ENCODE results near the gene ST3GAL4.
A peak's percentile ranks its signal among the peaks of the same experiment; 100 is the strongest.
"Not testable (repeated sequence)": the region's sequence is repeated elsewhere in the genome, so short reads cannot be mapped to it uniquely, and the experiment has no call there.

The ST3GAL4 gene

DNA sequence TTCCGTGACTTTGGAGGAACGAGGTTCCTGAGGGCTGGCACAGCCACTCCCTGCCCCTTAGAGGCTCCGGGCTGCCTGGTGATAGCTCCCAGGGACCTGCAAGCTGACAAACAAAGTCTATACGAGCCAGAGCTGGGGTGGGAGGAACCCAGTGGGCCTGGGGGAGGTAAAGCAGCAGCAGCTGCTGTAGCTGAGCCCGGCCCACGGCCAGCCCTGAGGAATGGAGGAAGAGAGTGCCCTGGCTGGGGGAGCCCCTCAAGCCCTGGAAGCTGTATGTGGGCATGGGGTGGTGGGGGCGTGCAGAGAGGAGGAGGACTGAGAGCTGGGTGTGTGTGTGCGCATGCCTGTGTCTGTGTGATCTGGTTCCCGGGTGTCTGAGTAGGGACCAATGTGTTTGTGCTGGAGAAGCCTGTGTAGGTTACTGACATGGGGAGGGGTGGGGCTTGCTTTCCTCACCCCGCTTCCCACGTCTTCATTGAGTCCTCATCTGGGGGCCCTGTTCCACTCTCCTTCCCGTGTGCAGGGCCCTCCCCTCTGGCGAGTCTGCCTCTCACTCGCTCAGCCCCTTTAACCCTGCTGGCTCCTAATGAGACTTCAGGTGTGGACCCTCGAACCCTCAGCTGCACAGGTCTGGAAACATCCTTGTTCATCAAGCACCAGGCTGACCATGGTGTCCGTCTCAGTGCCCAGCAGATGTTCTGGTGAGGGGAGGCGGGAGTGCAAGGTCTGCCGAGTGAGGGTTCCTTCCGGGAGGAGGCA lies 10.8 kb downstream of the ST3GAL4 start:
- peak in 1 of 2 donors; percentile 7 for DNase-seq

DNA sequence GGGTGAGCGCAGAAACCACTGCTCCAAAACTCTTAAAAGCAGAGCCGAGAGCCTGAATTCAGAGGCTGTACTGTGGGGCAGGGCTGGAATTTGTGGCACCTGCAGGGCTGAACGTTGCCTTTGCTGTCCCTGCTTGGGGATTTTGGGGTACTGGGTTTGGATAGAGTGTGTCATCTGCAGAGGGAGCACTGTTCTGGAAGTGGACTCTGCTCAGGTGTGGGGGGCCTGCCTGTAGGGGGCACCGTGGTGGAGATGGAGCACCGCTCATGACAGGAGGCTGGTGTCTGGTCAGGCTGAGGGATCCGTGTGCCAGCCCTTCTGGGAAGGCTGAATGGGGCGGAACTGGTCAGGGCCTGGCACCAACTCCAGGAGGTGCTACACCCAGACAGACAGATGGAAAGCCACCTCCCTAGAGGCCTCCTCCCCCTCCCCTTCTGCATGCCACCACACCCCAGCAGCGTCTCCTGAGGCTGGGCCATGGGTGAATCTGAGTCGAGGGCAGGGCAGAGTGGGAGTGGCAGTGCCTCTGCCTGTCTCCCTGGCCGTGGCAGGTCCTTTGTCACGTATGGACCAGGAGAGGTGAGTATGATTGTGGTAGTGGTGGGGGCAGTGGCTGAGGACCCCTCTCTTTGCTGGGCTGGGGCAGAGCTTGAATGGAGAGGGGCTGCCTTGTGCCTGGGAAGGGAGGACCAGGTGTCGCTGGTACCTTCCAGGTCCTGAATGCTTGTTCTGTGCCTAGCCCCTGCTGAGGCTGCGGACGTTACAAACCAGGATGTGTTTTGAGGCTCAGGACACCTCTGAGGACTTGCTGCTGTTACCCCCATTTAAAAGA lies 11.6 kb downstream of the ST3GAL4 start:
- DNase-seq, result peak in 1 of 2 donors; percentile 10

DNA sequence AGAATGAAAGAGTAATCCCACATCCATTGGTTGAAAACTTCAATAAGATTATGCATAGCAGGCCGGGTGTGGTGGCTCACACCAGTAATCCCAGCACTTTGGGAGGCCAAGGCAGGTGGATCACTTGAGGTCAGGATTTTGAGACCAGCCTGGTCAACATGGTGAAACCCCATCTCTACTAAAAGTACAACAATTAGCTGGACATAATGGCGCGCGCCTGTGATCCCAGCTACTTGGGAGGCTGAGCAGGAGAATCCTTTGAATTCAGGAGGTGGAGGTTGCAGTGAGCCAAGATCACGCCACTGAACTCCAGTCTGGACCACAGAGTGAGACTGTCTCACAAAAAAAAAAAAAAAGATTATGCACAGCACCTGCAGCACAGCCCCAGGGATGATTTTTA lies 12.3 kb downstream of the ST3GAL4 start:
- not testable (repeated sequence) for DNase-seq

DNA sequence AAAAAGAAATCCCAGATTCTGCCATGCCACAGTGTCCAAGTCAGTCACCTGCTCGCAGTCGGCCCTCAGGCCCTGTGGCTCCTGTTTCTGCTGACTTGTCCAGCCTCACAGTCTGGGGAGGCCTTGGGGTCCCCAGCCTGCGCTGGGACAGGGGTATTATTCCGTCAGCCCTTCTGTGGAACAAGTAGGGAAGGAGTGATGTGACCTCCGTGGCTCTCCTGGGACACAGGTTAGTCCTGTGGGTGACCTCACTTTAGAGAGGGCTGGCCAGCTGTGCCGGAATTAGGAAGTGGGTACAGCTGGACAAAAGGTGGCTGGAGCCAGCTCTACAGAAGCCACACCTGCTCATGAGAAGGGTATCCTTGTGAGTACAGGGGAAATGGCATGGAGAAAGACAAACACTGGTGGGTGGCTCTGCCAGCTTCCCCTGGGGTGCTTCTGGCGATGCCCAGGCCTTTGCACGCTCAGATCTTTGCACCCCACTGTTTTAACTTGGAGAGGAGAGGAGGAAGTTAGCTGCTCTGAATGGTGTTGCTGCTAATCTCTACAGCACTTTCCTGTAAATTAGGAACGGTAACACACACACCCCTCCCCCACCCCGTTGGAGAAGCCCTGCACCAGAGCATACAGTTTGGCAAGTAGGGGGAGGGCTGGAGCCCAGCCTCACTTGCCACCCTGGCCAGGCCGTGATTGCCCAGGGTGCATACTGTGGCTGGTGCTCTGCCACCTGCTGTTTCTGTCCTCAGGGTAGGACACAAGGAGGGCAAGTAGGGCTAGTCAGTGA lies 13.0 kb downstream of the ST3GAL4 start:
- peak in 1 of 2 donors; percentile 11 for DNase-seq

DNA sequence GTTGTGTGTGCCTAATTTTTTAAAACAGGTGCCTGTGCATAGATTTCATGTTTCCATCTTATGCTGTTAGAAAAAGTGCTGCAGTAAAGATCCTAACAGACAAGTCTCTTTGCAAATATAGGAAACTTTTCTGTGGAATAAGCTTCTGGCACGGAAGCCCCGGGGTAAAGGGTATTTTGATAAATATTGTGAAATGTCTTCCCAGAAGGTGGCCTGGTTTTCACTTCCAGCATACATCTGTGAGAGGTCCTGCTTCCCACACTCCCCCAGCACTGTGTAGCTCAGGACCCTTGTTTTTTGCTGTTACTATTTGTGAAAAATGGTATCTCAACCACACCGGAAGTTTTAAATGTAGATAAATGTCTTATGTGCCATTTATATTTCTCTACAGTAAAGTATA lies 14.5 kb downstream of the ST3GAL4 start:
- no peak for DNase-seq

DNA sequence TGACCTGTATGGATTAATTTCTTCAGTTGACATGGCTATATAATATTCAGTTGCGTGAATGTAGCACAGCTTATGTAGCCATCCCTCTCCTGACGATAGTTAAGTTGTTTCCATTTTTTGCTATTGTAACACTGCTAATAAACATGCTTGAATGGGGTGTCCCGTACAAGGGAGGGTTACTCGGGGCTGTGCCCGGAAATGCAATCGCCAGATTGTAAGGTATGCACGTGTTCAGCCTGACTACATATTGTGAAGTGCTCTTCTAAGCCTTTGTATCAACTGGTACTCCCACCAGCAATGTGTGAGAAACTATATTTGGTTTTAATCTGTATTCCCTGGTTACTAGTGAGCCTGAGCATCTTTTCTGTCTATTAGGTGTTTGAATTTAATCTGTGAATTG lies 16.1 kb downstream of the ST3GAL4 start:
- DNase-seq, result no peak

DNA sequence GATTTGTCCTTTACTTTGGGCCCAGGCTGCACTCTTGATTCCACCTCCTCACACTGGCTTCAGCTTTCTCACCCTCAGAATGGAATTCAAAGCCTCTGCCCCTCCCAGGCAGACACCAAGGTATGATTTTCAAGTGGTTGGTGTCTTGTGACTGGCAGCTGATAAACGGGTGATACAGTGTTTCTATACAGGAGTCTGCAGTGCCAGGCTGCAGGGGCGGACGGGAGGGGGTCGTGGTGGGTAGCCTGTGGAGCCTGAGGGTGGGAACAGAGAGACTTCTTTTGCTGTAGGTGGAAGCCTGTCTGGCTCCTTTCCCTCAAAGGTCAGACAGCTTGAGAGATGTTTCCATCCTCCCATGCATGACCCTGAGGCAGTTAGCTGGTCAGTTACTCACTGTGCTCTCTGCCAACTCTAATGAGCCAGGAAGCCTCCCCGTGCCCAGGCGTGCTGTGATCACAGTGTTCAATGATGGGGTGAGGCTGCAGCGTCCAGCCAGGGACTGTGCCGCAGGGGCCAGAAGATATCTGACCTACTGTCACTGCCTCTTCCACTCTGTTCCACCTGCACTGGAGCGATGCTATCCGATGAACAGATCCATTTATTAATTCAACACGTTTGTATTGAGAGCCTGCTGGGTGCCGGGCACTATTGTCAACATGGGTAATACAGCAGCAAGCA lies 18.0 kb downstream of the ST3GAL4 start:
- DNase-seq, result not testable (repeated sequence)

DNA sequence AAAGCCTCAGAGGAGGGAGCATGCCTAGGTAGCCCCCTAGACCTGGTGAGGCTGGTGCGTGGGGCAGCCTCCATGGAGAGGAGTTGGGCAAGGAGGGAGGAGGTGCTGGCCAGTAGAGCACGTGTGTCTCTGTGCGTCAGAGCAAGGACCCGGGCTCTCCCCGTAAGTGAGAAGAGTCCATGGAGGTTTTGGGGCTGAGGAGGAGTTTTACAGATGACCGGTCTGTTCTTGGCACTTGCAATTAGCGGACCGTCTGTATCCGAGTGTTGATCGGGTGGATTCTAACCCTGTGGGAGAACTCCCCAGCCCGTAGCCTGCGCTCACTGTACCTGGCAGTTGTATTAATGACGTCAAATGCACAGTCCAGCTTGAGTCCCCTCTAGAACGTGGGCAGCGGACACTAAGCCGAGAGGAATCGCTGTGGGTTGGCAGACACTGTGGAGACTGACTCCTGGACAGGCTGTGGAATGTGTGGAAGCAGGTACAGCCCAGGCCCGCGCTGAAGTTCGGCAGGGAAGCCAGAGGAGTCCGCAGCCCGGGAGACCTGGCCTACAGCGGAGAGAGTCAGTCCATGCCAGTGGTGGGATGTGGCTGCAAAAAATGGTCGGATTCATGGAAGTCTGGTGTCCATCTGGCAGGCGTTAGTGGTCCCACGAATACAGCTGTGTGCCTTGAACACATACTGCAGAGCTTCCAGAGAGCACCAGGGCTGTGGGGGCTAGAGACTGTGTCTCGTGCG lies 19.2 kb downstream of the ST3GAL4 start:
- DNase-seq, result not testable (repeated sequence)

DNA sequence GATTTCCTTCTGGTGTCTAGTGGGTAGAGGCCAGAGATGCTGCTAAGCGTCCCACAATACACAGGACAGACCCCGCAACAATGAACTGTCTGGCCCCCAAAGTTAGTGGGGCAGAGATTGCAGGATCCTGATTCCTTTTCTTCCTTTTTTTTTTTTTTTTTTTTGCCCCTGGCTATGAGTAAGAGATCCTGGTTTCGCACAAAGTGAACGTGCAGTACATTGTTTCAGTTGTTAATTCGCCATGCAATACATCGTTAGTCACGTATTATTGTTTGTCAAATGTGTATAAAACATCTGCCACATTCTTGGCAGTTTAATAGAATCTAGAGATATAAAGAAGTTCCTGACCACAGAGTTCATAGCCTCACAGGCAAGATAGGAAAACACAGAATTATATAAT lies 20.2 kb downstream of the ST3GAL4 start:
- DNase-seq, result no peak

DNA sequence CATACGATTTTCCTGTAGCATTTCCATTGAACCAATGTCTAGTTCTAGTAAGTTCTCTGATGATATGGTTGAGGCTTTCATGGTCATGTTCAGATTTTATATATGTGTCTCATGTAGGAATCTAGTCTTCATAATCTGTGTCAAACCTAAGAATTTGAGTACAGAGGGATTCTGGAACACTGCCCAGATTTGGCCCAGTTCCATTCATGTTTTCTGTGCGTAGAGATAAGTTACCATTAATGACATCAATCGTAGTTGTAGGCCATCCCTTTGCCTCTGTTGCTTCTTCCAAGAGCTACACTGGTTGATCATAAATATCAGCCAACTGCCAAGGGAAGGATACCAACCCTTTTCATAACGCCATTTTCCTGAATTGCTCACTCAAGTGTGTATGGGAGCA lies 23.3 kb downstream of the ST3GAL4 start:
- DNase-seq, result no peak

DNA sequence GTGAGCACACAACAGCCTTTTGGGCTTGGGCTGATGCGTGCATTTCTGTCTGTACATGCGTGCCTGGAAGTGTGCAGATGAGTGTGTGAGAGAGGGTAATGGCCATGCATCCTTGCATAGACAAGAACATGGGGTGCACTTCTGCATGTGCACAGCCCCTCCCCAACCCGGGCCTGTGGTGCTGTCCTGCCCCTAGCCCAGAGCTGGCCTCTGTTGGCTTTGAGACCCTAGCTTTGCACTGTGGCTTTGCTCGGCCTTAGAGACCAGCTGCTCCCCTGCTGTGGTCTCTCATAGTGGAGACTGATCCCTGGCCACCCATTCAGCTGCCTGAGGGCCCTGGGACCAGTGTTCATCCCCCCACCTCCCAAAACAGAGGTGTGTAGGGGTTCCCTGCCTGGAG lies 25.4 kb downstream of the ST3GAL4 start:
- peak in 1 of 2 donors; percentile 3 for DNase-seq

DNA sequence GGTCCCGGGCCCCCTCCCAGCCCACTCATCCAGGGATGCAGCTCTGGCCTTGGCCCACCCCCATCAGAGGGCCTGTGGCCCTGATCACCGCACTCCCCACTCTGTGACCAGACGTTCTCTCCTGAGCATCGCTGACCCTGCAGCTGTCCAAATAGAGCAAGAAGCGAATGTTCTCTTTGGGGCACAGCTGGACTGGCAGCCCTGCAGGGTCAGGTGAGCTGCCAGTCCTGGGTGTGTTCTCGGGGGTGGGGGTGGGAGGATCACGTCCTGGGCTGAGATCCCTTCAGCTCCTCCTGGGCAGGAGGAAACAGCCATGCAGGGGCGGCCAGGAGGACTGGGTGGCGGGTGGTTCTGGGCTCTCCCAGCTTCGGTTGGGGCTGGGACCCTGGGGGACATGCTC lies 26.5 kb downstream of the ST3GAL4 start:
- DNase-seq, result not testable (repeated sequence)

DNA sequence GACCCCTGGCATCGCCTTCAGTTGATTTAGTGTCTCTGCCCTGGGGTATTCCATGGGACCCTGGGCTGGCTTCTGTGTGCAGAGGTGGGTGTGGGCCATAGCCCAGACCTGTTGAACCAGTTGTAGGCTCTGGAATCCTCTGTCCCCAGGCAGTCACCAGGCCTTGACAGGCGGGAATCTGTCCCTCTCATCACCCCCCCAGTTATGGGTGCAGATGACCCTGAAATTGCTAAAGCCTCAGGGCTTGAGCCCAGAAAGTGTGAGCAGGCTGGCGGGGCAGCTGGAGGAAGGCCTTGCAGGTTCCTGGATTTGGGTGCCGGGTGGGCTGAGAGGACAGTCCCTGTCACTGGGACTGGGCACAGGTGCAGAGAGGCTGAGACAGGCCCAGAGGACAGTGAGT lies 27.2 kb downstream of the ST3GAL4 start:
- peak in 1 of 2 donors; percentile 4 for DNase-seq

DNA sequence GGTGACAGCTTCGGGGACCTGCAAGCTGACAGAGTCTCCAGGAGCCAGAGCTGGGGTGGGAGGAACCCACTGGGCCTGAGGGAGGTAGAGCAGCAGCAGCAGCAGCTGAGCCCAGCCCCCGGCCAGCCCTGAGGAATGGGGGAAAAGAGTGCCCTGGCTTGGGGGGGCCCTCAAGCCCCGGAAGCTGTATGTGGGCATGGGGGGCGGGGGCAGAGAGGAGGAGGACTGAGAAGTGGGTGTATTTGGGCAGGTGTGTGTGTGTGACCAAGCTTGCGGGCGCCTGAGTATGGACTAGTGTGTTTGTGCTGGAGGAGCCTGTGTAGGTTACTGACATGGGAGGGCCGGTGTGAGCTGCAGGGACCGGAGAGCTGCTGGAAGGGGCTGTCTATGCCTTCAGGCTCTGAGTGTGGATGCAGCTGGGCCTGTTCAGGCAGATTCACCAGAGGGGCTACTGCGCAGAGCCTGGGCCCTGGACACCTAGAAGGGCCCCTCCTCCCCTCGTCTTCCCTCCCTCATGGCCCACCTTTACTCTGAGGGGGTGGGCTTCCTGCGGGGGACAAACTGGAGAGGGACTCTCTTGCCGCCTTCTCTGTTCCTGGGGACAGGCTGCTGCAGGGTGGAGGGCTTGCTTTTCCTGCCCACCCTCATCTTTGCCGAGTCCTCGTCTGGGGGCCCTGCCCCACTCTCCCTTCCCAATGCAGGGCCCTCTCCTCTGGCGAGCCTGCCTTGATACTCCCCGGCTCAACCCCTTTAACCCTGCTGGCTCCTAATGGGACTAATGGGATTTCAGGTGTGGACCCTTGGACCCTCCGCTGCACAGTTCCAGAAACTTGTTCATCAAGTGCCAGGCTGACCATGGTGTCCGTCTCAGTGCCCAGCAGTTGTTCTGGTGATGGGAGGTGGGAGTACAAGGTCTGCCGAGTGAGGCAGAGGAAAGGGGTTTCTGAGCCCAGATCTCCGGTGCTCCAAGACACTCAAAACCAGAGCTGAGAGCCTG lies 28.2 kb downstream of the ST3GAL4 start:
- DNase-seq, result peak in 1 of 2 donors; percentile 9

DNA sequence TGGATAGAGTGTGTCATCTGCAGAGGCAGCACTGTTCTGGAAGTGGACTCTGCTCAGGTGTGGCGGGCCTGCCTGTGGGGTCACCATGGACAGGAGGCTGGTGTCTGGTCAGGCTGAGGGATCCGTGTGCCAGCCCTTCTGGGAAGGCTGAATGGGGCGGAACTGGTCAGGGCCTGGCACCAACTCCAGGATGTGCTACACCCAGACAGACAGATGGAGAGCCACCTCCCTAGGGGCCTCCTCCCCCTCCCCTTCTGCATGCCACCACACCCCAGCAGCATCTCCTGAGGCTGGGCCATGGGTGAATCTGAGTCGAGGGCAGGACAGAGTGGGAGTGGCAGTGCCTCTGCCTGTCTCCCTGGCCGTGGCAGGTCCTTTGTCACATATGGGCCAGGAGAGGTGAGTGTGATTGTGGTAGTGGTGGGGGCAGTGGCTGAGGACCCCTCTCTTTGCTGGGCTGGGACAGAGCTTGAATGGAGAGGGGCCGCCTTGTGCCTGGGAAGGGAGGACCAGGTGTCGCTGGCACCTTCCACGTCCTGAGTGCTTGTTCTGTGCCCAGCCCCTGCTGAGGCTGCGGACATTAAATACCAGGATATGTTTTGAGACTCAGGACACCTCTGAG lies 29.1 kb downstream of the ST3GAL4 start:
- peak in 1 of 2 donors; percentile 5 for DNase-seq

DNA sequence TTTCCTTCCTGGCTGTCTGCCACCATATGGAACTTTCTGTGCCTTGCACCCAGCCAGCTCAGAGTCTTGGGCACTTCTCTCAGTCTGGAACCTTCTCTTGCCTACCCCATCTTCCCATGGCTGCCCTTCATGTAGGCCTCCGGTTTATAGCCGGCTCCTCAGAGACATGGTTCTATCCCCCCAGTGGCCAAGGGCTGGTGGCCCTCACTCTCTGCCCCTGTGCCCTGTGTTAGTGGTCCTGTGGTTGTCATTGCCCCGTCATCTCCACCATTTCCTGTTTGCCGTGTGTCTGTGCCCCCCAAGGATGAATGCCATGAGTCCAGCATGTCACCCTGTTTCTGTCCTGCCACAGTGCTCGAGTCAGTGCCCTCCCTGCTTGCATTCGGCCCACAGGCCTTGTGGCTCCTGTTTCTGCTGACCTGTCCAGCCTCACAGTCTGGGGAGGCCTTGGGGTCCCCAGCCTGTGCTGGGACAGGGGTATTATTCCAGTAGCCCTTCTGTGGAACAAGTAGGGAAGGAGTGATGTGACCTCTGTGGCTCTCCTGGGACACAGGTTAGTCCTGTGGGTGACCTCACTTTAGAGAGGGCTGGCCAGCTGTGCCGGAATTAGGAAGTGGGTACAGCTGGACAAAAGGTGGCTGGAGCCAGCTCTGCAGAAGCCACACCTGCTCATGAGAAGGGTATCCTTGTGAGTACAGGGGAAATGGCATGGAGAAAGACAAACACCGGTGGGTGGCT lies 30.7 kb downstream of the ST3GAL4 start:
- DNase-seq, result peak in 1 of 2 donors; percentile 9

DNA sequence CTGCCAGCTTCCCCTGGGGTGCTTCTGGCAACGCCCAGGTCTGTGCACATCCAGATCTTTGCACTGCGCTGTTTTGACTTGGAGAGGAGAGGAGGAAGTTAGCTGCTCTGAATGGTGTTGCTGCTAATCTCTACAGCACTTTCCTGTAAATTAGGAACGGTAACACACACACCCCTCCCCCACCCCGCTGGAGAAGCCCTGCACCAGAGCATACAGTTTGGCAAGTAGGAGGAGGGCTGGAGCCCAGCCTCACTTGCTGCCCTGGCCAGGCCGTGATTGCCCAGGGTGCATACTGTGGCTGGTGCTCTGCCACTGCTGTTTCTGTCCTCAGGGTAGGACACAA lies 31.2 kb downstream of the ST3GAL4 start:
- peak; percentile 4 to 23 for DNase-seq

DNA sequence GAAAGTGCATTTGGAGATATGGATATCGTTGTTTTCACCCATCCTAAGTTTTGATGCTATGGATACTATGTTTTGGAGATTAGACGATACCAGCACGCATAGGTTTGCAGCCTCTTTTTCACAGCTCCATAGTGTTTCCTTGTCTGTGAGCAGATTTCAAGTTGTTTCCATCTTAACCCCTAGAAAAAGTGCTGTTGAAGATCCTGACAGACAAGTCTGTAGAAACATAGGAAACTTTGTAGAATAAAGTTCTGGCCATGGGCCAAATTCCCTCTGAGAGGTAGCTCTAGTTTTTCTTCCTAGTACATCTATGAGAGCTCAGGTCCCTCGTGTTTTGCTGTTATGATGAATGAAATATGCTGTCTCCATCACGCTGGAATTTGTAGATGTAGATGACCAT lies 32.4 kb downstream of the ST3GAL4 start:
- DNase-seq, result no peak

DNA sequence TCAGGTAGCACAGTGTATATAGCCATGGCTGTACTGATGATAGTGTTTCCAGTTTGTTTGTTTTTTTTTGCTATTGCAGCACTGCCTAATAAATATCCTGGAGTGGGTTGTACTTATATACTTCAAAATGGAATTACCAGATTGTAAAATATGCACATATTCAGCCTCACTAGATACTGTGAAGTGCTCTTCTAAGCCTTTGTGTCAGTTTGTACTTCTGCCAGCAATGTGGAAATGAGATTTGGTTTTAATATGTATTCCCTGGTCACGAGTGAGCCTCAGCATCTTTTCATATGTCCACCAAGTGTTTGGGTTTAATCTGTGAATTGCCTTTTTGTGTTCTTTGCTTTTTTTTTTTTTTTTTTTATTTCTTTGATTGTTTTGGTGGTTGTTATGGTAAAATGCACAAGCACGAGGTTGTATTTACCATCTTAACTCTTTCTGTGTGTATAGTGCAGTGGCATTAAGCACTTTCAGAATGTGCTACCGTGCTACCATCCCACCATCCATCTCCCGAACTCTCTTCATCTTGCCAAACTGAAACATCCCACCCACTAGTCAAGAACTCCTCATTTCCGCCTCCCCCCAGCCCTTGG lies 34.9 kb downstream of the ST3GAL4 start:
- DNase-seq, result no peak
